ENCODE measurements around the gene DHX29.
"Not testable (repeated sequence)": the region's sequence is repeated elsewhere in the genome, so short reads cannot be mapped to it uniquely, and the experiment has no call there.

Gene DHX29, protein sequence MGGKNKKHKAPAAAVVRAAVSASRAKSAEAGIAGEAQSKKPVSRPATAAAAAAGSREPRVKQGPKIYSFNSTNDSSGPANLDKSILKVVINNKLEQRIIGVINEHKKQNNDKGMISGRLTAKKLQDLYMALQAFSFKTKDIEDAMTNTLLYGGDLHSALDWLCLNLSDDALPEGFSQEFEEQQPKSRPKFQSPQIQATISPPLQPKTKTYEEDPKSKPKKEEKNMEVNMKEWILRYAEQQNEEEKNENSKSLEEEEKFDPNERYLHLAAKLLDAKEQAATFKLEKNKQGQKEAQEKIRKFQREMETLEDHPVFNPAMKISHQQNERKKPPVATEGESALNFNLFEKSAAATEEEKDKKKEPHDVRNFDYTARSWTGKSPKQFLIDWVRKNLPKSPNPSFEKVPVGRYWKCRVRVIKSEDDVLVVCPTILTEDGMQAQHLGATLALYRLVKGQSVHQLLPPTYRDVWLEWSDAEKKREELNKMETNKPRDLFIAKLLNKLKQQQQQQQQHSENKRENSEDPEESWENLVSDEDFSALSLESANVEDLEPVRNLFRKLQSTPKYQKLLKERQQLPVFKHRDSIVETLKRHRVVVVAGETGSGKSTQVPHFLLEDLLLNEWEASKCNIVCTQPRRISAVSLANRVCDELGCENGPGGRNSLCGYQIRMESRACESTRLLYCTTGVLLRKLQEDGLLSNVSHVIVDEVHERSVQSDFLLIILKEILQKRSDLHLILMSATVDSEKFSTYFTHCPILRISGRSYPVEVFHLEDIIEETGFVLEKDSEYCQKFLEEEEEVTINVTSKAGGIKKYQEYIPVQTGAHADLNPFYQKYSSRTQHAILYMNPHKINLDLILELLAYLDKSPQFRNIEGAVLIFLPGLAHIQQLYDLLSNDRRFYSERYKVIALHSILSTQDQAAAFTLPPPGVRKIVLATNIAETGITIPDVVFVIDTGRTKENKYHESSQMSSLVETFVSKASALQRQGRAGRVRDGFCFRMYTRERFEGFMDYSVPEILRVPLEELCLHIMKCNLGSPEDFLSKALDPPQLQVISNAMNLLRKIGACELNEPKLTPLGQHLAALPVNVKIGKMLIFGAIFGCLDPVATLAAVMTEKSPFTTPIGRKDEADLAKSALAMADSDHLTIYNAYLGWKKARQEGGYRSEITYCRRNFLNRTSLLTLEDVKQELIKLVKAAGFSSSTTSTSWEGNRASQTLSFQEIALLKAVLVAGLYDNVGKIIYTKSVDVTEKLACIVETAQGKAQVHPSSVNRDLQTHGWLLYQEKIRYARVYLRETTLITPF (N-terminal part only)

DNA sequence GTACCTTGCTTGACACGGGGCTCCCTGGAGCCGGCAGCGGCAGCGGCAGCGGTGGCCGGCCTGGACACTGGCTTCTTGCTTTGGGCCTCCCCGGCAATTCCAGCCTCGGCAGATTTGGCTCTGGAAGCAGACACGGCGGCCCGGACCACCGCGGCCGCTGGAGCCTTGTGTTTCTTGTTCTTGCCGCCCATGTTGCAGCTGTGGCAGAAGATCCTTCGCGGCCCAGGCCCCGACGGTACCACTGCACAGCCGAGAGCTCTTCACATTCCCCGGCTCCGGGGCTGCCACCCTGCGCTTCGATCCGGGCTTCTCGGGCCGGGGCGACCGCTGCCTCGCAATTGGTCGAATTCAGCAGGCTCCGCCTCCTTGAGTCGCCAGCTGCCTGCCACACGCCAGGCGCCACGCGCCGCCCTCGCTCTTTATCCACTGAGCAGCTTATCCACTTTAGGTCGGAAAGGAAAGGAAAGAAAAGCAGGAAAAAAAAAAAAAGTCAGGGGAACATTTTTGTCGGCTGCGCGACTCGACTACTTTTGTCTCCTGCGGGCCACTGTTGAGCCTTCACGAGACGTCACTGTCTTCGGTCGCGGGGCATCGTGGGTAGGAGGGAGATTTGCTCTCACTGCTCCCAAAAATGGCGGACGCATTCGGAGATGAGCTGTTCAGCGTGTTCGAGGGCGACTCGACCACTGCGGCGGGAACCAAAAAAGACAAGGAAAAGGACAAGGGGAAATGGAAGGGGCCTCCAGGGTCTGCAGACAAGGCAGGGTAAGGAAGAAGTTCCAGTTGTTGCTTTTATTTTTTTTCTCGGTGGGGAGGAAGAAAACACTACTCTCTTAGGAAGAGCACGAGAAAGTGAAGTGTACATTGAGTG lies at the start of gene DHX29, which contains the start of gene MTREX:
TSS of gene DHX29 (minus strand) at position 312 of the 871 bp plus-strand sequence. CDS start at position 191, 121 bp downstream.
TSS of gene MTREX (plus strand) at position 607 of the 871 bp plus-strand sequence. CDS start at position 632, 25 bp downstream.
- DNase-seq: peak; percentile 90

DNA sequence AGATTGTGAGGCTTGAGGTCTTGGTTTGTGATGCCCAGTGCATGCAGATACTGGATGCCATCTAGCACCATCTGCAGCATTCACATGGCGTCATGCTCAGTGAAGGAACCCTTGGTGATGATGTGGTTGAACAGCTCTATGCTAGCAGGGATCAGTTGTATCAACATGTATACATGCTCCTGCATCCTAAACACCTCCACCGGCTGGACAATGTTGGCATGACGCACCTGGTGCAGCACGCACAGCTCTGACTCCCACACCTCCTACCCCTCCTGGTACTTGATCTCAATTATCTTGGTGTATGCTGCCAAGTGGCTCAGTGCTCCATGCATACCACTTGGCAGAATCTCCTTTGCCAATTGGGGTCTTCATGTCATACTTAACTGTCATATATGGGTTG lies 49.4 kb upstream of the DHX29 start:
- DNase-seq: no peak

GRCh38 chr5:55350754-55351153 lies 43.3 kb upstream of the DHX29 start:
- no peak for DNase-seq

DNA sequence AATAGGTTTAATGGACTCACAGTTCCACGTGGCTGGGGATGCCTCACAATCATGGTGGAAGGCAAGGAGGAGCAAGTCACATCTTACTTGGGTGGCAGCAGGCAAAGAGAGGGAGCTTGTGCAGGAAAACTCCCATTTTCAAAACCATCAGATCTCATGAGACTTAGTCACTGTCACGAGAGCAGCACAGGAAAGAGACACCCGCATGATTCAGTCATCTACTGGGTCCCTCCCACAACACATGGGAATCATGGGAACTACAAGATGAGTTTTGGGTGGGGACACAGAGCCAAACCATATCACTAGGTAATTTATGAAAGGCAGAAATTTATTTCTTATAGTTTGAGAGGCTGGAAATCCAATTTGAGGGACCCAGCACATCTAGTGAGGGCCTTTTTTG lies 40.3 kb upstream of the DHX29 start:
- DNase-seq: no peak

DNA sequence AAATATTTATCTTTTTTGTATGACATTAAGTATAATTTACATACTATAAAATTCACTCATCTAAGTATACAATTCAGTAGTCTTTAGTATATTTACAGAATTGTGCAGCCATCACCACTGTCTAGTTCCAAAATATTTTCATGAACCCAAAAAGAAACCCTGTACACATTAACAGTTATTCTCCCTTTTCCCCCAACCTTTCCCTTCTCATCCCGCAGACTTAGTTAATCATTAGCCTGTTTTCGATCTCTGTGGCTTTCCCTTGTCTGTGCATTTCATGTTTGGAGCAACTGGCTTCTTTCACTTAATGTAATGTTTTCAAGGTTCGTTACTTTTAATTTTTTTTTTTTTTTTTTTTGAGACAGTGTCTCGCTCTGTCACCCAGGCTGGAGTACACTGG lies 37.8 kb upstream of the DHX29 start:
- no peak for DNase-seq

GRCh38 chr5:55344392-55344992 lies 37.0 kb upstream of the DHX29 start:
- peak; percentile 67 for DNase-seq

DNA sequence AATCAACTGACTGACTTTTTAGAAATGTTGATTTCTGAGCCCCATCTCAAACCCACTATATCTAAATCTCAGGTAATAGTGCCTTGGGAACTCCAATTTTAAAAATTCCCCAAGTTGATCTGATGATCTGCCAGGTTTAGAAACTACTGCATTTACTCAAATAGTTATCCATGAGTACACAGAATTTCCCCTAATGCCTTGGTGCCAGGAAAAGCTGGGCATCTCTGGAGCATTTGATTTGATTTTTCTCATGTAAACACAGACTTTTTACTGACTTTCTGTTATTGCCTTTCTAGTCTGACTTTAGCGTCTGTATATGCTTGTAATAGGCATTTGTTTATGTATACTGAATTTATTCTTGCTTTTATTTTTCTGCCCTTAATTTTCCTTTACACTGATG lies 36.1 kb upstream of the DHX29 start:
- DNase-seq: no peak

DNA sequence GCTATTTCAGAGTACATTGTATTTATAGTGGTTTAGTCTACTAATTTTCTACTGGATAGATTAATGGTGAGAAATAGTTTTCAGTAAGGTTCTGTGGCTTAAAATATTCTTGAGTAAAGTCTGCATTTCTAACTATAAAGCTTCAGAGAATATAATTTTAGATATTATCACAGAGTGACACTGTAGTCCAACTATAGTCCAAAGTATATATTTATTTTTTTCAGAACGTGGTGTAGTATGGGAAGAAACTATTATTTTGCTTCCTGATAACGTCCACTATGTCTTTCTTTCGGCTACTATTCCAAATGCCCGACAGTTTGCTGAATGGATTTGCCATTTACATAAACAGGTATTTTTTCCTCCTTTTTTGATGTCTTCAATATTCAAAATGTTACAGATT lies 35.6 kb upstream of the DHX29 start:
- DNase-seq: no peak

DNA sequence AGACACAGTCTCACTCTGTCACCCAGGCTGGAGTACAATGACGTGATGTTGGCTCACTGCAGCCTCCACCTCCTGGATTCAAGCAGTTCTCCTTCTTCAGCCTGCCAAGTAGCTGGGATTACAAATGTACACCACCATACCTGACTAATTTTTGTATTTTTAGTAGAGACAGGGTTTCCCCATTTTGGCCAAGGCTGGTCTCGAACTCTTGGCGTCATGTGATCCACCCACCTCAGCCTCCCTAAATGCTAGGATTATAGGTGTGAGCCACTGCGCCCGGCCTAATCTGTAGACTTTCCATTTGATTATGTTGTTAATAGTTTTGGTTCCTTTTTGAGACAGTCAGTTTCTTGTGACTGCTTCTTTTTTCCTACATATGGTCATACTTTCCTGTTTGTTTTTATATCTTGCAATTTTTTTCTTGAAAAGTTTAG lies 31.3 kb upstream of the DHX29 start:
- DNase-seq: peak; percentile 71

DNA sequence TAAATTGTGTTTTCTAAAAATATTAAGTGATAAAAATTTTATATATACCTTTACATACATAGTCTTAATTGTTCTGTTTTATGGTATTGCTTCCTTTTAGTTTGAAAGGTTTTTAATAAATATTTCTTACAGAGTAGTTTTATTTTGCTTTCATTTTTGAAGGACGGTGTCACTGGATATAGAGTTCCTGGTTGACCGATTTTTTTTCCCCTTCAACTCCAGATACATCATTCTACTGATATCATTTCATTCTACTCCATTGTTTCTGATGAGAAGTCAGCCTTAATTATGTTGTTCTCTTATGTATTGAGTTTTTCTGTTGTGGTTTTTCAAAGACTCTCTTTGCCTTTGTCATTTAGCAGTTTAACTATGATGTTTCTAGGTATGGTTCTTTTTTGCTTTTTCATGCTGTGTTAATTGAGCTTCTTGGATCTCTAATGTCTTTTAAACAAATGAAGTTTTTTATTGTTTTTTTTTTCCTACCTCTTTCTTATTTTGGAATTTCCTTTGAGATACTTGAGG lies 30.7 kb upstream of the DHX29 start:
- no peak for DNase-seq

GRCh38 chr5:55333811-55334210 lies 26.3 kb upstream of the DHX29 start:
- DNase-seq: no peak

DNA sequence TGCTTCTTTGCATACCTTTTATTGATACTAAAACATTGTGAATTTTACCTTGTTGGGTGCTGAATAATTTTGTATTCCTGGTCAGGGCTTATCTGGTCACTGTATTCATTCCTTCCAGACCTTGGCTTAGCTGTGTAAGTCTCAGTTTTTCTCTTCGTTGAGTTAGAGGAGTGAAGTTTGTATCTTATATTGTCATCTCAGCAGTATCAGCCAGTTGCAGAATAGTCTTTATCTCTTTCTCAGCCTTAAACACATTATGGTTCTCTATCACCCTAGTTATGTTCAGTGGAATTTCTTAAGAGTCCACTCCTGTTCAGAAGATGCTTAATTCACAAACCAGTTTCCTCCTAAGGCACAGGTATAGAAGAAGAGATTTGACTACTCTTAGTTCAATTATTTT lies 25.5 kb upstream of the DHX29 start:
- no peak for DNase-seq

DNA sequence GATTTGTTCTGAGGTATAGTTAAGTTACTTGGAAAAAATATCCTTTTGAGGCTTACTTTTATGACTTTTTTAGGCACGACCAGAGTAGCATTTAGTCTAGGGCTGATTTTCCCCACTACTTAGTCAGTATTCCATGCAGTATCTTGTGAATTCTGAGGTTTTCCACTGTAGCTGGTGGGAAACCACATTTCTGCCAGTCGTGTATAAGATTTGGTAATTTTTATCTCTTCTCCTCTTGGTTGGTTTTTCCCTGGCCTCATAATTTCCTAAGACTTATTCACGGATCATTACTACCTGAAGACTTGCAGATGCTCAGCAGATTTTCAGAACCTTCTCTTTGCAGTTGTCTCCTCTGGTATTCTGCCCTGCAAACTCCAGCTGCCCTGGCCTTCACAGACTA lies 23.8 kb upstream of the DHX29 start:
- no peak for DNase-seq

DNA sequence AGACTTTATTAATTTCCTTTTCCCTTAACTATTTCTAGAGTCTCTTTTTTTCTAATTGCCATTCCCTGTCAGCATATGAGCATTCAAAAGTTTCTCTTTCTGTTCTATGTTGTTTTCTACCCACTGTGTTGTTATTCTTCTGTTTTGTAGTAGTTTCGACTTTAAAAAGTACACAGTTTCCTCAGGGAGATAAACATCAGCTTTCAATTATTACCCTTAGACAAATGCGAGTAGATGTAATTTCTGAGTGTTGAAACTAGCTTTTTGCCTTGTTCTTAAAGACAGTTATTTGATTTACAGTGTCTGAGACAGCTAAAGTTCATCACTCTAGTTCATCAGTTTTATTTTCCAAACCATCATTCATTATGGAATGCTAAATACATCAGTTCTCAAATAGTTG lies 19.8 kb upstream of the DHX29 start:
- DNase-seq: no peak

DNA sequence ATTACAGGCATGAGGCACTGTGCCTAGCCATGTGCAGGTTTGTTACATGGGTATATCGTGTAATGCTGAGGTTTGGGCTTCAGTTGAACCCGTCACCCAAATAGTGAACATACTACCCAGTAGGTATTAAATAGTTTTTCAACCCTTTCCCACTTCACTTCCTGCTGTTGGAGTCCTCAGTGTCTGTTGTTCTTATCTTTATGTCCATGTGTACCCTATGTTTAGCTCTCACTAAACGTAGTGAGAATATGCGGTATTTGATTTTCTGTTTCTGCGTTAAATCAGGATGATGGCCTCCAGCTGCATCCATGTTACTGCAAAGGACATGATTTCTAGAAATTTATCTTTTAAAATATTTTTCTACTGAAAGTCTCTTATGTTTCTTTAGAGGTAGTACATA lies 18.1 kb upstream of the DHX29 start:
- no peak for DNase-seq

GRCh38 chr5:55324815-55325418 lies 17.4 kb upstream of the DHX29 start:
- DNase-seq: no peak

GRCh38 chr5:55324006-55324405 lies 16.5 kb upstream of the DHX29 start:
- no peak for DNase-seq

- no peak for DNase-seq
Observed at GRCh38 chr5:55320571-55320970, 13.1 kb upstream of the DHX29 start.

GRCh38 chr5:55319491-55319890 lies 12.0 kb upstream of the DHX29 start:
- no peak for DNase-seq

DNA sequence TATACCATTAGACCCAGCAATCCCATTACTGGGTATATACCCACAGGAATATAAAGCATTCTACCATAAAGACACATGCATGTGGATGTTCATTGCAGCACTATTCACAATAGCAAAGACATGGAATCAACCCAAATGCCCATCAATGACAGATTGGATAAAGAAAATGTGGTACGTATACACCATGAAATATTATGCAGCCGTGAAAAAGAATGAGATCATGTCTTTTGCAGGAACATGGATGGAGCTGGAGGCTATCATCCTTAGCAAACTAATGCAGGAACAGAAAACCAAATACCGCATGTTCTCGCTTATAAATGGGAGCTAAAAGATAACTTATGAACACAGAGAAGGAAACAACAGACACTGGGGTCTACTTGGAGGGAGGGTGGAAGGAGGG lies 10.7 kb upstream of the DHX29 start:
- DNase-seq: not testable (repeated sequence)

GRCh38 chr5:55316837-55317236 lies 9.3 kb upstream of the DHX29 start:
- no peak for DNase-seq

All from activated naive CD4-positive, alpha-beta T cell treated with Interleukin-2 at 50 U/mL for 16 hours (primary cell).